ENCODE measurements around the gene WDR81.

- no peak for TF ChIP-seq EZH2 (IDR thresholded peaks at IDR 0.05; ENCODE audit: borderline replicate concordance, low read length)
- TF ChIP-seq CTCF (IDR thresholded peaks at IDR 0.05; ENCODE audit: low read length) = no peak
These were observed 35.0 kb downstream of the WDR81 start for GRCh38 chr17:1759529-1759928.

Data from OCI-LY1 (cell line).